Sigmoid colon (tissue), 4 donors: Measurements from ENCODE around the gene PSEN1.

Experiments used
- CTCF ChIP-seq, 4 experiments: fragments of 450-650 bp in 3 of 4; fragments of 200-600 bp in 1 of 4; IDR thresholded peaks; one replicate each; pipeline ENCODE4 v1.5.1; 2016 to 2019; ENCODE audit warnings: antibody characterized with exemption in 4 of 4, mild to moderate bottlenecking in 3 of 4, moderate library complexity in 2 of 4
- EP300 ChIP-seq, 4 donors: sonication (generic); formaldehyde crosslinking; IDR thresholded peaks; one replicate each; pipeline ENCODE4 v1.6.1; 2017; ENCODE audit warnings: antibody characterized with exemption in 4 of 4
- POLR2AphosphoS5 ChIP-seq, 4 donors: sonication (generic); formaldehyde crosslinking; IDR thresholded peaks; one replicate each; pipeline ENCODE4 v1.6.1; 2017; ENCODE audit warnings: antibody characterized with exemption in 4 of 4

DNA sequence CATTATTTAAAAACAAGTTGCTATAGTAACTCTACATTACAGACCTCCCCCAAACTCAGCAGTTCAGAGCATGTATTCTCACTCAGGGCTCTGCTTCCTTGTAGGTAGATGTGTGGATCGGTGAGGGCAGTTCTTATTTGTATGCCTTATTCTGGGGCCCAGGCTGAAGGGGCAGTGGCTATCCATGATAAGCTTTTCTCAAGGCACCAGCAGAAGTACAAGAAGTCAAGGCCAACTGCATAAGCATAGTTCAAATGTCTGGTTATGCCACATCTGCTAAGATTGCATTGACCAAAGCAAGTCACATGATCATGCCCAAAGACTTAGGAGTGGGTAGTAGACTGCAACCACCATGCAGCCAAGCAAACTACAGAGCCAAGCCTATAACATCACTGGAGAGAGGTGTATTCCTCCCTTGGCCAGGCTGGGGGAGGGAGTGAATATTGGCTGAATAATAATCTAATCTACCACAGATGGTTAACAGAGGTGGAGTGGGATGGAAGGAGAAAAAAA lies 4.6 kb downstream of the PSEN1 start:
- TF ChIP-seq EP300 (IDR thresholded peaks at IDR 0.05) (no peak), CTCF (IDR thresholded peaks at IDR 0.05) (no peak), POLR2AphosphoS5 (IDR thresholded peaks at IDR 0.05) (no peak)
